Large intestine (tissue), 3 donors: Measurements from ENCODE around the gene SHROOM3. TPM values are rescaled to one million over a fixed set of nuclear protein-coding genes. Genes with fewer than 3 reads are reported as not detected.

Experiments used
- DNase-seq, 2 donors: peaks; one replicate each; pipeline versions ENCODE4 v3.0.0 to v3.0.0-alpha.2; 2013
- H3K27ac ChIP-seq: one replicate; pipeline ENCODE4 v1.5.1; 2013; ENCODE audit warnings: low read length
- H3K27me3 ChIP-seq: 2 replicates; pipeline ENCODE4 v1.6.1; 2013; ENCODE audit warnings: low read length; ENCODE audit not compliant: control insufficient read depth, insufficient read depth
- H3K36me3 ChIP-seq: 2 replicates; pipeline ENCODE4 v1.6.1; 2013; ENCODE audit warnings: low read length; ENCODE audit not compliant: control insufficient read depth, insufficient read depth
- H3K4me1 ChIP-seq: one replicate; pipeline ENCODE4 v1.6.1; 2013; ENCODE audit warnings: low read length; ENCODE audit not compliant: control insufficient read depth, insufficient read depth
- H3K4me3 ChIP-seq: one replicate; pipeline ENCODE4 v1.5.1; 2013; ENCODE audit warnings: low read length
- H3K9me3 ChIP-seq: one replicate; pipeline ENCODE4 v1.6.1; 2013; ENCODE audit warnings: mild to moderate bottlenecking, low read depth, low read length, moderate library complexity; ENCODE audit not compliant: control insufficient read depth
- WGBS: methylation state at CpG from one replicate; pipeline ENCODE4 v1.1.5; 2013; ENCODE audit warnings: low lambda C conversion rate; ENCODE audit not compliant: insufficient coverage; 5-methylcytosine and 5-hydroxymethylcytosine counted together
- polyA plus RNA-seq: library from polyadenylated mRNA; unstranded; fragments of 120-200 nt; gene quantifications from one replicate; pipeline ENCODE4 v1.2.1, GENCODE V29; 2013

SHROOM3 gene
- polyA plus RNA-seq, 1 donor, result 27.8 TPM

DNA sequence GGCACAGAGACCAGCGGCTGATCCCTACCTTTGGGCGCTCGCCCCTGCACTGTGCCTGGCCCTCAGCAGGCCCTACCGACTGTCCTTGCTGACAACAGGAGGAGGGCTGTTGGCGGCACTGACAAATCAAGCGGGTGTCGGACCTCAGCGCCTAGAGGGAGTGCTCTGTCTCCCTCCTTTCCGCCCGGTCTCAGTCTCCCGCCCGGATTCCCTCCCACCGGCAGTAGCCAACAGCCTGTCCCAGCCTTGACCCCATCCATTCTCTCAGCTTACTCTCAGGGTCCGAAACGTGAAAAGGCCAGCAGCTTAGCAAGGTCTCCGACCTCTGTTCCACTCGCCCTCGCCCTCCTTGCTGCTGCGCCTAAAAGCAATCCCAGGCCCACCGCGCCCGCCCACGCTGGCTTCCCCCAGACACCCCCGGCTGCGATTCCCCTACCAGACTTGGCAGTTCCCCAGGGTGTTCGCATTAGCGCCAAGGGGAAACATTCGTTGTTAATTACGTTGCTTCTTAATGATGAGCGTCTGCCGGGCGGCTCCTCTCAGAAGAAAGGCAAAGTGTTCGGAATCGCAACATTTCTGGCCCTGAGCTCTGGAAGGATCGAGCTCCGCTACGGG, 366.7 kb downstream of the SHROOM3 start:
- peaks cover 16% of the 10 kb centered on the region for H3K4me1 ChIP-seq
- H3K27ac ChIP-seq, result peak overlapping the region; percentile 47
- no peaks in the 10 kb centered on the region for H3K9me3 ChIP-seq
- WGBS, result no CpG with 5 or more reads among the region's 37 CpGs
- H3K27me3 ChIP-seq, result no peaks in the 10 kb centered on the region
- no peak overlapping the region for H3K4me3 ChIP-seq
- H3K36me3 ChIP-seq, result no peaks in the 10 kb centered on the region
- DNase-seq, result no peak

DNA sequence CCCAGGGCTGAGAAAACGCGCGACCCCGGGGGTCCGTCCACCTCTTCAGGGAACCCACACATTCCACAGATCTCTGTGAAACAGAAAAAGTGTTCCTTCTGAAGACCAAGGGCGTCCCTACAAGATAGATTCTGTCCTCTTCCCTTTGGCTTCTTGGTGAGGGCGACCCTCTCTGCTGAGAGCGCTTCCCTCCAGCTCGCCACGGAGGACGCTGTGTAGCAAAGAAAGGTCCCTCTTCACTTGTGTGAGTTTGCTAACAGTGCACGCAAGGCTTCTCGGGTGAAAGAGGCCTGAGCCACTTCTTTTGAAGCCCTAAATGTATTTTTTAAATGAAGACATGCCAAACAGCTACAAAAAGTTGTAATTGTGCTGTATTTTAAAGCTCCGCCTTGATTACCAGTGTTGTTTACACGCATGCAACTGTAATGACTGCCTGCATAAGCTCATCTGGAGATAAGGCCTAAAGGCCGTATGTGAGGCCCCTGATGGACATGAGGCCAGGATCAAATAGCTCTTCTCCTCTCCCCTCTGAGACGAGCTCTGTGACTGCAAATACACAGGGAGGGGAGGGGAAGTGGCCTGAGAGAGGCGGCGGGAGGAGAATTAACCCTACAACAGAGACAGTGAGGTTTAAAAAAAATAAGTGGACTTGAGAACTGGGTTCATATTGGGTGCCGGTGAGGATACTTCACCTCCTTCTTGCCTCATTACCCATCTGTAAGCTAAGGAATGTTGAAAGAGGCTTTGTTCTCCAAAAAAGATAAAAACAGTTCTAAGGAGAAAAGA, 367.4 kb downstream of the SHROOM3 start:
- H3K27me3 ChIP-seq, result no peaks in the 10 kb centered on the region
- H3K27ac ChIP-seq, result peak overlapping the region; percentile 47
- no peaks in the 10 kb centered on the region for H3K36me3 ChIP-seq
- peaks cover 16% of the 10 kb centered on the region for H3K4me1 ChIP-seq
- WGBS, result 53% methylated on average over 3 of the region's 20 CpGs
- H3K4me3 ChIP-seq, result no peak overlapping the region
- peak in 1 of 2 donors; percentile 26 for DNase-seq
- H3K9me3 ChIP-seq, result no peaks in the 10 kb centered on the region

DNA sequence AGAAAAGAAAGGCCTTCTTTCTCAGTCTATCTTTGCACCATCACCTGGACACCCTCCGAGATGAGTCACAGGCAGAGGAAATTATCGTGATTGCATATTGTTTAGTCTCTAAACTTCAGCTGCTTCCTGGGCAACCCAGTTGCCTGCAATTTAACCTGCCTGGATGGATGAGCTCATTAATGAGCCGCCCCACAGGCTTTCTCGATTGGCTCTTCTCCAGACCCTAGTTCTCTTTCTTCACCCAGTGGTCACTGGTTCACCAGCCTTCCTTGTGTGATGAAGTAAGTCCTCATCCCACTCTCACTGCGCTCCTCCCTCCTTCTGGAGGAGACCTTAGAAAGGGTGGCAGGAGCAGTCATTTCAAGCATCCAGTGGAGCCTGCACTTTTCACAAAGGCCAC, 368.5 kb downstream of the SHROOM3 start:
- H3K27me3 ChIP-seq, result no peaks in the 10 kb centered on the region
- peak overlapping the region; percentile 35 for H3K27ac ChIP-seq
- no peaks in the 10 kb centered on the region for H3K36me3 ChIP-seq
- peak; percentile 63 to 76 for DNase-seq
- WGBS, result no CpG with 5 or more reads among the region's 5 CpGs
- H3K4me1 ChIP-seq, result peaks cover 16% of the 10 kb centered on the region
- no peak overlapping the region for H3K4me3 ChIP-seq
- peaks cover 2% of the 10 kb centered on the region for H3K9me3 ChIP-seq

DNA sequence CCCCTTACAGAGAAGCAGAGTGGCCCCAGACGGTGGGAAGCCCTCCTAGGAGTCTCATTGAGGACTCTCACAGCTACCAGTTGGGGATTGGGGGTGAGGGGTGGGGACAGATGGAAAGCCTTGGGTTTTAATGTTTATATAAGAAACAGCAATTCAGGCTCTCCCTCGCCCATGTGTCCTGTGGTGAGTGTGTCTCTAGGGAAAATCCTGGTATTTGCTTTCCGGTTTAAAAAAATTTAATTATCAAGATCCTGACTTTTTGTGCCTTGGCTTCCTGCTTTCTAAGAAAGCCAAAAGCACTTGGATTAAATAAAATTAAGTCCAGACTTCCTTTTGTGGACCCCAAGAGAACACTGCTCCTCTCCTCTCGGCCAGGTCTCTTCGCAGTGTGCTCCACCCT, 369.1 kb downstream of the SHROOM3 start:
- no peaks in the 10 kb centered on the region for H3K36me3 ChIP-seq
- no peak overlapping the region for H3K4me3 ChIP-seq
- 100% methylated on average over 2 of the region's 5 CpGs for WGBS
- DNase-seq, result no peak
- H3K27ac ChIP-seq, result peak overlapping the region; percentile 35
- peaks cover 16% of the 10 kb centered on the region for H3K4me1 ChIP-seq
- H3K27me3 ChIP-seq, result no peaks in the 10 kb centered on the region
- H3K9me3 ChIP-seq, result peaks cover 5% of the 10 kb centered on the region

DNA sequence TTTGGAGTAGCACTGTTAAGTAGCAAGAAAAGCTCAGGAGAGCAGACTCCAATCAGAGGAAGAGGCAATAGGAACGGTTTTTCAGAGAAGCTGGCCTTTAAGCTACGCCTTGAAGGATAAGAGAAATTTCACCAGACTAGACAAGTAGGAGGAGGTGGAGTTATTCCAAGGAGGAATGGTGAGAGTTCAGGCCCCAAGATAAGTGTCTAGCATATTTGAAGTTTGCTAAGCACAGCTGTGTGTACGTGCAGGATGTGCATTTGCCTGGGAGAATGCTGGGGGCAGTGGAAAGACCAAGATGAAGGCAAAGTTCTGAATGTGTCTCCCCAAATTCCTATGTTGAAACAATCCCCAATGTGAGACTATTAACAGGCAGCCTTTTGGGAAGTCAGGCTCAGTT, 371.3 kb downstream of the SHROOM3 start:
- Histone ChIP-seq H3K4me3 (no peak overlapping the region), H3K9me3 (peaks cover 5% of the 10 kb centered on the region), H3K36me3 (no peaks in the 10 kb centered on the region), H3K27me3 (no peaks in the 10 kb centered on the region), H3K27ac (no peak overlapping the region), H3K4me1 (peaks cover 16% of the 10 kb centered on the region)
- DNase-seq, result no peak
- no CpG with 5 or more reads among the region's 3 CpGs for WGBS

DNA sequence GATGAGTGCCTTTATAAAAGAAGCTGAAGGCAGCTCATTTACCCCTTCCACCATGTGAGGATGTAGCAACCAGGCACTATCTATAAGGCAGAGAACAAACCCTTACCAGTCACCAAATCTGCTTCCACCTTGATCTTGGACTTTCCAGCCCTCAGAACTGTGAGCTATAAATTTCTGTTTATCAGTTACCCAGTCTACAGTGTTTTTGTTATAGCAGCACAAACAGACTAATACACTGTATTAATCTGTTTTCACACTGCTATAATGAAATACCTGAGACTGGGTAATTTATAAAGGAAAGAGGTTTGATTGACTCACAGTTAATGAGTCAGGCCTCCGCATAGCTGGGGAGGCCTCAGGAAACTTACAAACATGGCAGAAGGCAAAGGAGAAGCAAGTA, 371.7 kb downstream of the SHROOM3 start:
- Histone ChIP-seq H3K27me3 (no peaks in the 10 kb centered on the region), H3K4me3 (no peak overlapping the region), H3K4me1 (peaks cover 16% of the 10 kb centered on the region), H3K9me3 (peaks cover 5% of the 10 kb centered on the region), H3K27ac (no peak overlapping the region), H3K36me3 (no peaks in the 10 kb centered on the region)
- no CpG with 5 or more reads among the region's 1 CpG for WGBS
- DNase-seq, result no peak

DNA sequence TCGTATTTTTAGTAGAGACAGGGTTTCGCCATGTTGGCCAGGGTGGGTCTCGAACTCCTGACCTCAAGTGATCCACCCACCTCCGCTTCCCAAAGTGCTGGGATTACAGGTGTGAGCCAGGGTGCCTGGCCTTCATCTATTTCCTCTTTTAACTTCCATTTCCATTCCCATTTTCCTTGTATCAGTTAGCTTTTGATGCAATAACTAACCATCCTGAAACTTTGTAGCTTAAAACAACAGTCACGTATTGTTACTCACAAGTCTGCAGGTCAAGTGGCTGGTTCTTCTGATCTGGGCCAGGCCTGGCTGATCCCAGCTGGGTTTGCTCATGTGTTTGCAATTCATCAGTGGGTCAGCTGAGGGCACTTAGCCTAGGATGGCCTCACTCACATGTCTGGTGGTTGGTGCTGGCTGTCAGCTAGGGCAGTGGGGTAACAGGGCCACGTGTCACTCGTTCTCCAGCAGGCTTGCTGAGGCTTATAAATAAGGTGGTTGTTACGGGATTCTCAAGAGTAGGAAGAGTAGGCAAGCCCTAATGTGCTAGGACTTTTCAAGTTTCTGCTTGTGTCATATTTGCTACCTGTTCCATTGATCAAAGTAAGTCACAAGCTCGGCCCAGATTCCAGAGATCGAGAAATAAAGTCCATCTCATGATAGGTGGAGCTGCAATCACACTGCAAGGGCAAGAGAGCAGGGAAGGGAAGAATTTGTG, 374.7 kb downstream of the SHROOM3 start:
- no peaks in the 10 kb centered on the region for H3K36me3 ChIP-seq
- 100% methylated on average over 1 of the region's 10 CpGs for WGBS
- H3K9me3 ChIP-seq, result peaks cover 5% of the 10 kb centered on the region
- no peaks in the 10 kb centered on the region for H3K27me3 ChIP-seq
- no peak overlapping the region for H3K4me3 ChIP-seq
- H3K27ac ChIP-seq, result peak overlapping the region; percentile 11
- H3K4me1 ChIP-seq, result no peaks in the 10 kb centered on the region
- peak in 1 of 2 donors; percentile 73 for DNase-seq

DNA sequence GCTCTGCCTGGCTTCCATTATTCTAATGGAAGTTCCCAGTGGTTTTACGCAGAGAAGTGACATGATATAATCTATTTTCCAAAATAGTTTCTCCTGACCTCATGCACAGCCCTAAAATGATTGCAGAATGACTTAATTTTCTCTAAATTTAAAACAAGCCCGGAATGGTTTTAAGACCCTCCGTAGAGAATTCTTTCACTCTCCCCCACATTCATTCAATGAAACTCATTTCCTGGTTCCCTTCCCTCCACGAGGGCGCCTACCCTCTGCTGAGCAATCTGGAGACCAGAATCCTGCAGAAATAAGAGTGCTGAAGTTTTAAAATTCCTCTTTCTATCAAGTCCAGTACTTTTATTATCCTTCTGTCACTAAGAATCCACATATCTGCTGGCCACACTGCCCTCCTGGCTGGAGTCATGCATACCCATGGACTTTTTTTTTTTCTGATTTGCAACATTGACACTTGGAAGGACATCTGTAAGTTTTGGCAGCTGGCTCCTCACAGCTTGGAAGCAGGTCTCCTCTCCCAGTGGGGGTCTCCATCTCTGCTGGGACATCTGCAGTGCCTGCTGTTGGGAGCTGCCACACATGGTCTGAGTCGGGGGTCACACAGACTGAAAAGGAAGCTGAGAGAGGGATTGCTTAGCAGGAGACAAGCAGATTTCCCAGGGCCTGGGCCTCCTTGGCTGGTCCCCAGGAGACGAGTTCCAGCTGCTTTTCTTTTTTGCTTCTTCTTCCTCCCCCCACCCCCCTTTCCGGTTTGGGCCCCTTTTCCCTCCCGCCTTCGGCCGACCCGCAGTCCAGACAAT, 376.8 kb downstream of the SHROOM3 start:
- Histone ChIP-seq H3K4me3 (no peak overlapping the region), H3K27me3 (no peaks in the 10 kb centered on the region), H3K36me3 (no peaks in the 10 kb centered on the region), H3K9me3 (peaks cover 10% of the 10 kb centered on the region), H3K4me1 (no peaks in the 10 kb centered on the region), H3K27ac (peak overlapping the region; percentile 30)
- DNase-seq, result peak in 1 of 2 donors; percentile 47
- WGBS, result 61% methylated on average over 2 of the region's 12 CpGs

DNA sequence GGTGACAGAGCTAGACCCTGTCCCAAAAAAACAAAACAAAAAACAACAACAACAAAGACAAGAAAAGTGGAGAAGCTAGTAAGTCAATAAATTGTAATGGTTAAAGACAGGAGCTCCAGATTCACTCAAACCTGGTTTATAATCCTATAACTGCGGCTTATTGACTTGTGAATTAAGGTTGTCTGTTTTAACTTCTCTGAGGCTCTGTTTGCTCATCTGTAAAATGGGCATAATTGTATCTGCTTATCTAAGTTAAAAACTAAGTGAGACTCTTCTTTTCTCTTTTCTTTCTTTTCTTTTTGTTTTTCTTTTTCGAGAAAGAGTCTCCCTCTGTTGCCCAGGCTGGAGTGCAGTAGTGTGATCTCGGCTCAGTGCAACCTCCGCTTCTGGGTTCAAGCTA, 378.0 kb downstream of the SHROOM3 start:
- H3K27ac ChIP-seq, result no peak overlapping the region
- H3K4me3 ChIP-seq, result no peak overlapping the region
- H3K9me3 ChIP-seq, result peaks cover 10% of the 10 kb centered on the region
- DNase-seq, result no peak
- 100% methylated on average over 1 of the region's 4 CpGs for WGBS
- no peaks in the 10 kb centered on the region for H3K4me1 ChIP-seq
- H3K27me3 ChIP-seq, result no peaks in the 10 kb centered on the region
- H3K36me3 ChIP-seq, result no peaks in the 10 kb centered on the region

DNA sequence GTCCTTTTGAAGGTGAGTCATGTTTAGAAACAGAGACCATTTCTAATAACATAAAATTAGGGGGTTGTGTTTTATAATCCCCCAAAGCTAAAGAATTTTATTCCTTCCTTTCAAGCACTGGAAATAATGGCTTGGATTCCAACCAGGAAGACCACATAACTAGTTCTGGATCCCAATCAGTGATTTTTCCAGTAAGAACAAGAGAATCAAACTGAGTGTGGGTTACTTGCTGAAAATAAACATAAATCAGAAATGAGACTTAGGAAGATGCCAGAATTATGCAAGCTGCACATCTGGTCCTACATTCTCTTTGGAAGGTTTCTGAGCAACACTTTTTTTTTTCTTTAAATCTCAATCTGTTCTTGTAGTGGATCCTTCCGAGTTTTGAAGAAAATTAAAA, 386.6 kb downstream of the SHROOM3 start:
- no CpG with 5 or more reads among the region's 1 CpG for WGBS
- Histone ChIP-seq H3K27ac (no peak overlapping the region), H3K4me1 (no peaks in the 10 kb centered on the region), H3K4me3 (no peak overlapping the region), H3K9me3 (no peaks in the 10 kb centered on the region), H3K36me3 (no peaks in the 10 kb centered on the region), H3K27me3 (no peaks in the 10 kb centered on the region)
- no peak for DNase-seq
